HL-60 (cell line): ENCODE data around the gene PRMT7.
A peak's percentile ranks its signal among the peaks of the same experiment; 100 is the strongest.

Source experiments
- DNase-seq, 2 experiments: peaks; one replicate each; pipeline ENCODE4 v3.0.0-alpha.2; 2010 to 2020; ENCODE audit warnings: low read depth in 1 of 2, low spot score in 1 of 2
- H3K27ac ChIP-seq: fragments of 250-450 bp; sonication (Bioruptor Pico); replicated peaks from 2 replicates; pipeline ENCODE4 v1.5.1; 2020; ENCODE audit warnings: mild to moderate bottlenecking, moderate library complexity
- H3K27me3 ChIP-seq: fragments of 250-450 bp; sonication (Bioruptor Pico); 2 replicates; pipeline ENCODE4 v1.5.1; 2021; ENCODE audit warnings: mild to moderate bottlenecking, moderate library complexity; ENCODE audit not compliant: insufficient read depth, poor library complexity, severe bottlenecking
- H3K4me3 ChIP-seq: replicated peaks from 2 replicates; pipeline ENCODE4 v1.5.1; 2011; ENCODE audit warnings: mild to moderate bottlenecking, control low read depth, low read length; ENCODE audit not compliant: insufficient read depth
- GABPA ChIP-seq: IDR thresholded peaks from 2 replicates; pipeline ENCODE4 v1.6.1; 2012; ENCODE audit warnings: low read depth
- POLR2AphosphoS5 ChIP-seq: IDR thresholded peaks from 2 replicates; pipeline ENCODE4 v1.6.1; 2012; ENCODE audit warnings: low read depth
- SPI1 ChIP-seq: IDR thresholded peaks from 2 replicates; pipeline ENCODE4 v1.6.1; 2012; ENCODE audit warnings: low read depth, mild to moderate bottlenecking, borderline replicate concordance
- TF ChIP-seq, protein P1 (sequence below): IDR thresholded peaks from 2 replicates; pipeline ENCODE4 v1.6.1; 2012; ENCODE audit warnings: low read depth; ENCODE audit not compliant: insufficient replicate concordance
- TF ChIP-seq, protein P2 (sequence below): IDR thresholded peaks from one replicate; pipeline ENCODE4 v1.5.1; 2011; ENCODE audit warnings: low read length, control low read depth, inconsistent platforms; ENCODE audit not compliant: insufficient read depth

Gene PRMT7

DNA sequence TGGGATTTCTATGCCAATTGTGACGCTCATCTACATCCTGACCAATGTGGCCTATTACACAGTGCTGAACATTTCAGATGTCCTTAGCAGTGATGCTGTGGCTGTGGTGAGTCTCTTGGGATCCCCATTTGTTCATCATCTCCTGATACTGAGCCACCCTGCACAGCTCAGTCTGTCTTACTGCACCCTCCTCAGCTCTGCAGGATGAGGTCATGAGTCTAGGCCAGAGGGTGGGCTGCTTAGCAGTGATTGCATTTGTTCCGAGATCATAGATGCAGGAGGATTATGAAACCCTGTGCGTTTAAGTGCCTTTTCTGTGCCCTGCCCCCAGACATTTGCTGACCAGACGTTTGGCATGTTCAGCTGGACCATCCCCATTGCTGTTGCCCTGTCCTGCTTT, 19.6 kb upstream of the PRMT7 start:
- Histone ChIP-seq H3K4me3 (no peak overlapping the region), H3K27me3 (no peaks in the 10 kb centered on the region), H3K27ac (no peak overlapping the region)
- TF ChIP-seq POLR2AphosphoS5 (no peak), SPI1 (no peak), GABPA (no peak)
- TF ChIP-seq, protein P1, sequence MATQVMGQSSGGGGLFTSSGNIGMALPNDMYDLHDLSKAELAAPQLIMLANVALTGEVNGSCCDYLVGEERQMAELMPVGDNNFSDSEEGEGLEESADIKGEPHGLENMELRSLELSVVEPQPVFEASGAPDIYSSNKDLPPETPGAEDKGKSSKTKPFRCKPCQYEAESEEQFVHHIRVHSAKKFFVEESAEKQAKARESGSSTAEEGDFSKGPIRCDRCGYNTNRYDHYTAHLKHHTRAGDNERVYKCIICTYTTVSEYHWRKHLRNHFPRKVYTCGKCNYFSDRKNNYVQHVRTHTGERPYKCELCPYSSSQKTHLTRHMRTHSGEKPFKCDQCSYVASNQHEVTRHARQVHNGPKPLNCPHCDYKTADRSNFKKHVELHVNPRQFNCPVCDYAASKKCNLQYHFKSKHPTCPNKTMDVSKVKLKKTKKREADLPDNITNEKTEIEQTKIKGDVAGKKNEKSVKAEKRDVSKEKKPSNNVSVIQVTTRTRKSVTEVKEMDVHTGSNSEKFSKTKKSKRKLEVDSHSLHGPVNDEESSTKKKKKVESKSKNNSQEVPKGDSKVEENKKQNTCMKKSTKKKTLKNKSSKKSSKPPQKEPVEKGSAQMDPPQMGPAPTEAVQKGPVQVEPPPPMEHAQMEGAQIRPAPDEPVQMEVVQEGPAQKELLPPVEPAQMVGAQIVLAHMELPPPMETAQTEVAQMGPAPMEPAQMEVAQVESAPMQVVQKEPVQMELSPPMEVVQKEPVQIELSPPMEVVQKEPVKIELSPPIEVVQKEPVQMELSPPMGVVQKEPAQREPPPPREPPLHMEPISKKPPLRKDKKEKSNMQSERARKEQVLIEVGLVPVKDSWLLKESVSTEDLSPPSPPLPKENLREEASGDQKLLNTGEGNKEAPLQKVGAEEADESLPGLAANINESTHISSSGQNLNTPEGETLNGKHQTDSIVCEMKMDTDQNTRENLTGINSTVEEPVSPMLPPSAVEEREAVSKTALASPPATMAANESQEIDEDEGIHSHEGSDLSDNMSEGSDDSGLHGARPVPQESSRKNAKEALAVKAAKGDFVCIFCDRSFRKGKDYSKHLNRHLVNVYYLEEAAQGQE: no peak
- TF ChIP-seq, protein P2, sequence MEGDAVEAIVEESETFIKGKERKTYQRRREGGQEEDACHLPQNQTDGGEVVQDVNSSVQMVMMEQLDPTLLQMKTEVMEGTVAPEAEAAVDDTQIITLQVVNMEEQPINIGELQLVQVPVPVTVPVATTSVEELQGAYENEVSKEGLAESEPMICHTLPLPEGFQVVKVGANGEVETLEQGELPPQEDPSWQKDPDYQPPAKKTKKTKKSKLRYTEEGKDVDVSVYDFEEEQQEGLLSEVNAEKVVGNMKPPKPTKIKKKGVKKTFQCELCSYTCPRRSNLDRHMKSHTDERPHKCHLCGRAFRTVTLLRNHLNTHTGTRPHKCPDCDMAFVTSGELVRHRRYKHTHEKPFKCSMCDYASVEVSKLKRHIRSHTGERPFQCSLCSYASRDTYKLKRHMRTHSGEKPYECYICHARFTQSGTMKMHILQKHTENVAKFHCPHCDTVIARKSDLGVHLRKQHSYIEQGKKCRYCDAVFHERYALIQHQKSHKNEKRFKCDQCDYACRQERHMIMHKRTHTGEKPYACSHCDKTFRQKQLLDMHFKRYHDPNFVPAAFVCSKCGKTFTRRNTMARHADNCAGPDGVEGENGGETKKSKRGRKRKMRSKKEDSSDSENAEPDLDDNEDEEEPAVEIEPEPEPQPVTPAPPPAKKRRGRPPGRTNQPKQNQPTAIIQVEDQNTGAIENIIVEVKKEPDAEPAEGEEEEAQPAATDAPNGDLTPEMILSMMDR: no peak
- DNase-seq: no peak

DNA sequence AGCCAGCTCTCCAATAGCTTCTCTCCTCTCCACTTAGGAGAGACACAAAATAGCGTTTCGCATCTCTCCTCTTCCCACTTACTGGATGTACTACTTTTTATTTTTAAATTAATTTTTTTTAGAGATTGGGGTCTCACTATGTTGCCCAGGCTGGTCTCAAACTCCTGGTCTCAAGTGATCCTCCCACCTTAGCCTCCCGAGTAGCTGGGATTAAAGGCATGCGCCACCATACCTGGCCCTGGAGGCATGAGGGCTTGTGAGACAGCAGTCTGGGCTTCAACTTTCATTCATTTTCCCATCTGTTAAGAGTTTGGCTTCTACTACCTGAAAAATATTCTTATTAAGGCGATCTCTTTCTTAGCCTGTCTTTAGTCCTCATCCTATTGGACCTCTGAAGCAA, 18.4 kb upstream of the PRMT7 start:
- Histone ChIP-seq H3K27me3 (no peaks in the 10 kb centered on the region), H3K27ac (no peak overlapping the region), H3K4me3 (no peak overlapping the region)
- TF ChIP-seq, protein P1: no peak
- TF ChIP-seq, protein P2: no peak
- no peak for TF ChIP-seq SPI1
- no peak for TF ChIP-seq GABPA
- TF ChIP-seq POLR2AphosphoS5: no peak
- no peak for DNase-seq

DNA sequence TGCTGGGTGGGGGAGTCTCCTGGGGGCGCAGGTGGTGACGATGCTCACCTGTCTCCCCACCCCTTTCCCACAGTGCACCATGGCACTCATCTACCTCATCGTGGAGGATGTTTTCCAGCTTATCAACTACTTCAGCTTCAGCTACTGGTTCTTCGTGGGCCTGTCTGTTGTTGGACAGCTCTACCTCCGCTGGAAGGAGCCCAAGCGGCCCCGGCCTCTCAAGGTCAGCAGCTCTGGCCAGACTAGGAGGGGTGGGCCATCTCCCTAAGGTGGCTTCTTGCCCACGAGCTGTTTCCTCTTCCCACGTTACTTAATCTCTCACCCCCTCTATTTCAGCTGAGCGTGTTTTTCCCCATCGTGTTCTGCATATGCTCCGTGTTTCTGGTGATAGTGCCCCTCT, 14.5 kb upstream of the PRMT7 start:
- no peaks in the 10 kb centered on the region for H3K27me3 ChIP-seq
- peak overlapping the region; percentile 35 for H3K27ac ChIP-seq
- no peak overlapping the region for H3K4me3 ChIP-seq
- no peak for TF ChIP-seq SPI1
- TF ChIP-seq POLR2AphosphoS5: no peak
- TF ChIP-seq, protein P1: no peak
- TF ChIP-seq GABPA: no peak
- TF ChIP-seq, protein P2: no peak
- DNase-seq: no peak
